Upper lobe of left lung (tissue), 4 donors: ENCODE measurements around the gene CCDC33.

Experiments used
- EP300 ChIP-seq, 4 donors: sonication (generic); formaldehyde crosslinking; IDR thresholded peaks; one replicate each; pipeline ENCODE4 v1.5.1; 2017; ENCODE audit warnings: antibody characterized with exemption in 4 of 4, control low read depth in 2 of 4
- POLR2A ChIP-seq, 4 donors: fragments of 450-650 bp; IDR thresholded peaks; one replicate each; pipeline ENCODE4 v1.5.1; 2016 to 2017; ENCODE audit warnings: antibody characterized with exemption in 4 of 4, mild to moderate bottlenecking in 2 of 4
- POLR2AphosphoS5 ChIP-seq, 2 donors: sonication (generic); formaldehyde crosslinking; IDR thresholded peaks; one replicate each; pipeline ENCODE4 v1.5.1; 2017; ENCODE audit warnings: antibody characterized with exemption in 2 of 2
- TF ChIP-seq, protein P1 (sequence below), 6 experiments: fragments of 450-650 bp in 4 of 6; fragments of 200-600 bp in 2 of 6; sonication (generic) in 2 of 6; IDR thresholded peaks; one replicate each; pipeline ENCODE4 v1.5.1; 2016 to 2019; ENCODE audit warnings: antibody characterized with exemption in 6 of 6

DNA sequence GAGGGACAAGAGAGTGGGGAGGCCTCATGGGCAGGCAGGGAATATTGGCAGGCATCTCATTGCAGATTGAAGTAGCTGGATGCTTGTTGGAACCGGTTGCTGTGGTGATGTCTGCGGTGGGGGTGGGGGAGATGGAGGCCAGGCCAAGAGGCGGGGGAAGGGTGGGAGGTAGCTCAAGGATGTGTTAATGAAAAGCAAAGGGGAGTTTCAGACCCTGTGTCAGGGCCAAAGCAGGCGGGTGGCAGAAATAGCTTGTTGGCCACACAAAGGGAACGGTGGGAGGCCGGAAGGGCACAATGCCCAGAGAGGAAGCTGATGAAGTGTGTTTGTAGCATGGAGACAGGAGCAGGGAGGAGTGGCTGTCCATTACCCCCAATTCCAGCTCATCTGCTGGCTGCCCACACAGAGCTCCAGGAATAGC, 28.0 kb downstream of the CCDC33 start:
- TF ChIP-seq, protein P1, sequence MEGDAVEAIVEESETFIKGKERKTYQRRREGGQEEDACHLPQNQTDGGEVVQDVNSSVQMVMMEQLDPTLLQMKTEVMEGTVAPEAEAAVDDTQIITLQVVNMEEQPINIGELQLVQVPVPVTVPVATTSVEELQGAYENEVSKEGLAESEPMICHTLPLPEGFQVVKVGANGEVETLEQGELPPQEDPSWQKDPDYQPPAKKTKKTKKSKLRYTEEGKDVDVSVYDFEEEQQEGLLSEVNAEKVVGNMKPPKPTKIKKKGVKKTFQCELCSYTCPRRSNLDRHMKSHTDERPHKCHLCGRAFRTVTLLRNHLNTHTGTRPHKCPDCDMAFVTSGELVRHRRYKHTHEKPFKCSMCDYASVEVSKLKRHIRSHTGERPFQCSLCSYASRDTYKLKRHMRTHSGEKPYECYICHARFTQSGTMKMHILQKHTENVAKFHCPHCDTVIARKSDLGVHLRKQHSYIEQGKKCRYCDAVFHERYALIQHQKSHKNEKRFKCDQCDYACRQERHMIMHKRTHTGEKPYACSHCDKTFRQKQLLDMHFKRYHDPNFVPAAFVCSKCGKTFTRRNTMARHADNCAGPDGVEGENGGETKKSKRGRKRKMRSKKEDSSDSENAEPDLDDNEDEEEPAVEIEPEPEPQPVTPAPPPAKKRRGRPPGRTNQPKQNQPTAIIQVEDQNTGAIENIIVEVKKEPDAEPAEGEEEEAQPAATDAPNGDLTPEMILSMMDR (IDR thresholded peaks at IDR 0.05): no peak
- TF ChIP-seq POLR2A (IDR thresholded peaks at IDR 0.05) (no peak), POLR2AphosphoS5 (IDR thresholded peaks at IDR 0.05) (no peak), EP300 (IDR thresholded peaks at IDR 0.05) (no peak)
